B cell (primary cell): Measurements from ENCODE around the gene HOXD10. TPM values are rescaled to one million over a fixed set of nuclear protein-coding genes. Genes with fewer than 3 reads are reported as not detected.

Source experiments
- ATAC-seq: fragments of 200-7000 bp; cut with Tn5 transposase; one replicate; pipeline ENCODE4 v1.10.0; 2021; ENCODE audit warnings: low read depth, mild to moderate bottlenecking, moderate number of reproducible peaks, moderate library complexity
- CTCF ChIA-PET: fragments of 350-600 bp; sonication (Branson Sonifier 250); formaldehyde crosslinking; loops from one replicate; lab custom pipeline; 2021; ENCODE audit warnings: antibody characterized with exemption, inconsistent platforms; lab: Charles Lee
- POLR2A ChIA-PET: fragments of 350-600 bp; sonication (Branson Sonifier 250); formaldehyde crosslinking; loops from one replicate; lab custom pipeline; 2021; ENCODE audit warnings: antibody characterized with exemption; lab: Charles Lee
- DNase-seq: peaks from one replicate; pipeline ENCODE4 v3.0.0; 2013
- H2AFZ ChIP-seq: 2 replicates; pipeline ENCODE4 v1.6.1; 2012; ENCODE audit warnings: mild to moderate bottlenecking, low read depth, low read length; ENCODE audit not compliant: insufficient read depth, poor library complexity, severe bottlenecking
- H3K27ac ChIP-seq, 2 donors: 1 replicate in 1 of 2; 2 replicates in 1 of 2; pipeline ENCODE4 v1.5.1; 2012 to 2013; ENCODE audit warnings: low read length in 2 of 2, mild to moderate bottlenecking in 2 of 2, moderate library complexity in 1 of 2
- H3K27me3 ChIP-seq, 4 experiments: fragments of 200-600 bp in 1 of 4; sonication (generic) in 1 of 4; replicated peaks in 1 of 4; 1 replicate in 2 of 4; 2 replicates in 2 of 4; pipeline versions ENCODE4 v1.6.1 to v1.7.0; 2013 to 2016; ENCODE audit warnings: low read length in 3 of 4, mild to moderate bottlenecking in 2 of 4, mixed read lengths in 1 of 4, moderate library complexity in 1 of 4; ENCODE audit not compliant: insufficient read depth in 4 of 4, control insufficient read depth in 3 of 4; ENCODE audit errors: control extremely low read depth in 1 of 4
- H3K36me3 ChIP-seq, 2 experiments: replicated peaks in 1 of 2; 1 replicate in 1 of 2; 2 replicates in 1 of 2; pipeline versions ENCODE4 v1.6.1 to v1.7.1; 2013; ENCODE audit warnings: low read length in 1 of 2; ENCODE audit not compliant: insufficient read depth in 2 of 2, control insufficient read depth in 1 of 2; ENCODE audit errors: control extremely low read depth in 1 of 2, extremely low read depth in 1 of 2
- H3K4me1 ChIP-seq, 2 donors: fragments of 200-600 bp in 1 of 2; sonication (generic) in 1 of 2; 1 replicate in 1 of 2; 2 replicates in 1 of 2; pipeline versions ENCODE4 v1.5.1 to v1.6.1; 2013 to 2017; ENCODE audit warnings: low read length in 2 of 2; ENCODE audit not compliant: control insufficient read depth in 2 of 2, insufficient read depth in 2 of 2
- H3K4me2 ChIP-seq: replicated peaks from 2 replicates; pipeline ENCODE3; 2012; ENCODE audit warnings: mild to moderate bottlenecking, low read depth, low read length; ENCODE audit not compliant: poor library complexity, severe bottlenecking
- H3K4me3 ChIP-seq, 5 experiments: fragments of 200-600 bp in 1 of 5; sonication (generic) in 1 of 5; 1 replicate in 3 of 5; 2 replicates in 2 of 5; pipeline versions ENCODE4 v1.5.1 to v1.7.0; 2011 to 2016; ENCODE audit warnings: low read length in 4 of 5, mild to moderate bottlenecking in 4 of 5, low read depth in 2 of 5, control low read depth in 1 of 5, moderate library complexity in 1 of 5; ENCODE audit not compliant: insufficient read depth in 1 of 5; ENCODE audit errors: control extremely low read depth in 1 of 5, extremely low read depth in 1 of 5
- H3K79me2 ChIP-seq: fragments of 200-600 bp; sonication (generic); one replicate; pipeline ENCODE4 v1.6.0; 2016; ENCODE audit warnings: low read length; ENCODE audit not compliant: control insufficient read depth, insufficient read depth
- H3K9ac ChIP-seq: fragments of 200-600 bp; sonication (generic); 2 replicates; pipeline ENCODE4 v1.6.1; 2017; ENCODE audit warnings: mild to moderate bottlenecking, low read length, moderate library complexity
- H3K9me3 ChIP-seq, 3 donors: one replicate each; pipeline versions ENCODE4 v1.6.1 to v1.7.1; 2013; ENCODE audit warnings: low read length in 2 of 3; ENCODE audit not compliant: control insufficient read depth in 2 of 3, insufficient read depth in 1 of 3; ENCODE audit errors: control extremely low read depth in 1 of 3
- H4K20me1 ChIP-seq: 2 replicates; pipeline ENCODE4 v1.6.0; 2012; ENCODE audit warnings: mild to moderate bottlenecking, low read length; ENCODE audit not compliant: insufficient read depth, control insufficient read depth, poor library complexity, severe bottlenecking
- H3K27ac Mint-ChIP-seq: one replicate; pipeline ENCODE4 v1.8.0; 2021; ENCODE audit warnings: mixed read lengths
- H3K27me3 Mint-ChIP-seq: one replicate; pipeline ENCODE4 v1.8.0; 2021; ENCODE audit warnings: mixed read lengths
- H3K4me1 Mint-ChIP-seq: one replicate; pipeline ENCODE4 v1.8.0; 2021; ENCODE audit warnings: mixed read lengths
- H3K4me3 Mint-ChIP-seq: one replicate; pipeline ENCODE4 v1.8.0; 2021; ENCODE audit warnings: mixed read lengths
- H3K9me3 Mint-ChIP-seq: one replicate; pipeline ENCODE4 v1.8.0; 2022; ENCODE audit warnings: mixed read lengths; ENCODE audit not compliant: insufficient read depth
- CTCF ChIP-seq: fragments of 200-600 bp; IDR thresholded peaks from one replicate; pipeline ENCODE4 v1.8.0; 2022; ENCODE audit warnings: antibody characterized with exemption, mild to moderate bottlenecking
- EZH2 ChIP-seq: IDR thresholded peaks from 2 replicates; pipeline ENCODE4 v1.6.1; 2012; ENCODE audit warnings: borderline replicate concordance, low read depth, mild to moderate bottlenecking, moderate library complexity, low read length; ENCODE audit not compliant: insufficient read depth, poor library complexity, severe bottlenecking
- WGBS: methylation state at CpG from one replicate; pipeline ENCODE4 v1.1.5; 2013; ENCODE audit warnings: missing lambda C conversion rate; ENCODE audit not compliant: insufficient coverage; 5-methylcytosine and 5-hydroxymethylcytosine counted together
- intact Hi-C: fragments of 100-400 bp; cut with micrococcal nuclease; formaldehyde crosslinking; loops from one replicate; pipeline ENCODE4 v1.10.0; 2022
- polyA plus RNA-seq: library from polyadenylated mRNA; depleted of rRNA; stranded (reverse); fragments of >200 nt; gene quantifications from 2 replicates; pipeline ENCODE4 v1.2.3, GENCODE V29; 2012
- total RNA-seq, 2 donors: library from RNA; stranded (reverse); fragments of 120-200 nt in 1 of 2; gene quantifications; 1 replicate in 1 of 2; 2 replicates in 1 of 2; pipeline versions ENCODE4 v1.2.3 to v1.2.4, GENCODE V29; 2013 to 2022

The HOXD10 gene
- total and polyA plus RNA-seq, 2 donors (not counting 1 experiment from before 2014, with no cell fraction given), result not detected

DNA sequence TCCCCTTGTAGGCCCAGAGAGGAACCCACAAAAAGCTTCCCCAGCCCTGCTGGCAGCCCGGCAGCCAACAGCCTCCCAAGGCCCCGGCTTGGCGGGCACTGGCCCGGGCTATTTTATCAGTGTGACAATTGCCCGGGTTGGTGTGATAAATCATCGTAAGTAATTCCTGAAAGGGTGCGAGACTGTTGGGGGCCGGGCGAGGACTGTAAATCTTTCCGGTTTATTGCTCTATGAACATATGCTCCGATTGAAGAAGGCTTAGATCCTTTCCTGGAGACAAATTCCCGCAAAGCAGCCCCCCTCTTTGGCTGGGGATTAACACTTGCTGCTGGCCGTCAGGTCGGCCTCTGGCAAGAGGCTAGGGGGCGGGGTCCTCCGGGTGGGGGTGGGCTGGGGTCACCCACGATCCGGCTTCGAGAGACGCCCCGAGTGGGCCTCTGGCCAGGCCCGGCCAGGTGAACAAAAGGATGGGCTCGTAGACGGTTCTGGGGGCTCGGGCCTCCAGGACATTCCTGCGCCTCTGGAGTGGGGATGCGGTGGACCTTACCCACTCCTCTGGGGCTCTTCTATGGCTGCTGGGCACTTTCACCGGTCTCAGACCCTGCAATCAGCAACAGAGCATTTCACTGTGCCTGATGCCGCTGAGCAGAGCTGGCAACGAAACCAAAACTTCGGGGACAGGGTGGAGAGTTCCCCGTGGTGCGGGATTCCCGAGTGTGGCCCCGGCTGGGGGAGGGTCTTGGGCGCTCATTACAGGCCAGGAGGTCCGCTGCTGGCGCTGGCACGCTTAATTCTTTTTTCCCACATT is 42.5 kb downstream of the HOXD10 start:
- ChIA-PET CTCF (no interaction called here), POLR2A (no interaction called here)
- no peak overlapping the region for H3K4me2 ChIP-seq
- no peak for TF ChIP-seq EZH2
- TF ChIP-seq CTCF, result no peak
- peaks cover 8 to 14% of the 10 kb centered on the region in 2 donors for H3K4me1 ChIP-seq
- peaks cover 0 to 57% (median 0%) of the 10 kb centered on the region in 3 donors for H3K9me3 ChIP-seq
- Mint-ChIP-seq H3K4me1 (peaks cover 3% of the 10 kb centered on the region), H3K9me3 (peaks cover 2% of the 10 kb centered on the region), H3K4me3 (no peak overlapping the region), H3K27me3 (peaks cover 70% of the 10 kb centered on the region), H3K27ac (peak overlapping the region; percentile 56)
- H4K20me1 ChIP-seq, result no peaks in the 10 kb centered on the region
- ATAC-seq (no peak), DNase-seq (no peak)
- H3K79me2 ChIP-seq, result no peaks in the 10 kb centered on the region
- H3K27ac ChIP-seq, result no peak overlapping the region
- no peak overlapping the region for H2AFZ ChIP-seq
- no peak overlapping the region for H3K4me3 ChIP-seq
- H3K27me3 ChIP-seq, result peaks cover 0 to 92% (median 57%) of the 10 kb centered on the region in 4 experiments
- no peaks in the 10 kb centered on the region for H3K36me3 ChIP-seq
- 15% methylated on average over 28 of the region's 39 CpGs for WGBS
- H3K9ac ChIP-seq, result no peak overlapping the region
- intact Hi-C loops, result no loop called here

- H3K27me3 Mint-ChIP-seq, result peaks cover 68% of the 10 kb centered on the region
- intact Hi-C loops, result no loop called here
Measured at GRCh38 chr2:176159663-176160250, 43.2 kb downstream of the HOXD10 start.

More at GRCh38 chr2:176159663-176160250, 43.2 kb downstream of the HOXD10 start:
- ChIA-PET CTCF (interaction anchor here (0.5 to 0.6 kb wide), 2 partner anchors 20 to 492 kb away, joined by 3 read pairs; no protein-coding TSS in a partner anchor), POLR2A (no interaction called here)
- no peak overlapping the region for H3K4me3 Mint-ChIP-seq
- Histone ChIP-seq H2AFZ (no peak overlapping the region), H3K9me3 (peaks cover 0 to 63% (median 0%) of the 10 kb centered on the region in 3 donors), H3K4me1 (peaks cover 12 to 16% of the 10 kb centered on the region in 2 donors), H3K4me2 (no peak overlapping the region), H3K36me3 (no peaks in the 10 kb centered on the region), H3K9ac (no peak overlapping the region), H3K4me3 (no peak overlapping the region), H3K27ac (no peak overlapping the region), H4K20me1 (no peaks in the 10 kb centered on the region), H3K79me2 (no peaks in the 10 kb centered on the region), H3K27me3 (peaks cover 0 to 93% (median 56%) of the 10 kb centered on the region in 4 experiments)
- peaks cover 4% of the 10 kb centered on the region for H3K4me1 Mint-ChIP-seq
- peaks cover 2% of the 10 kb centered on the region for H3K9me3 Mint-ChIP-seq
- no peak for ATAC-seq
- TF ChIP-seq CTCF, result no peak
- DNase-seq, result no peak
- H3K27ac Mint-ChIP-seq, result no peak overlapping the region
- WGBS, result 9% methylated on average over 43 of the region's 44 CpGs
